Tibial artery (tissue), 4 donors: ENCODE measurements around the gene PDILT.

ENCODE experiments used
- DNase-seq, 2 donors: peaks; one replicate each; pipeline ENCODE4 v3.0.0-alpha.2; 2019
- H3K27ac ChIP-seq, 2 donors: fragments of 200-600 bp; sonication (generic) in 1 of 2; 1 replicate in 1 of 2; 2 replicates in 1 of 2; pipeline ENCODE4 v1.5.1; 2018 to 2019; ENCODE audit warnings: mild to moderate bottlenecking in 1 of 2
- H3K27me3 ChIP-seq, 2 donors: fragments of 200-600 bp; sonication (generic) in 1 of 2; one replicate each; pipeline versions ENCODE4 v1.5.1 to v1.6.0; 2016 to 2019
- H3K36me3 ChIP-seq, 3 donors: fragments of 200-600 bp; sonication (generic) in 2 of 3; one replicate each; pipeline ENCODE4 v1.5.1; 2016 to 2019; ENCODE audit warnings: mild to moderate bottlenecking in 2 of 3
- H3K4me1 ChIP-seq, 4 donors: fragments of 200-600 bp; sonication (generic) in 2 of 4; 1 replicate in 3 of 4; 2 replicates in 1 of 4; pipeline ENCODE4 v1.5.1; 2016 to 2019
- H3K4me3 ChIP-seq, 2 donors: fragments of 200-600 bp; sonication (generic) in 1 of 2; 1 replicate in 1 of 2; 2 replicates in 1 of 2; pipeline ENCODE4 v1.5.1; 2018 to 2019; ENCODE audit warnings: mild to moderate bottlenecking in 2 of 2
- H3K9me3 ChIP-seq, 3 donors: fragments of 200-600 bp; sonication (generic) in 1 of 3; one replicate each; pipeline ENCODE4 v1.5.1; 2016 to 2019
- CTCF ChIP-seq, 2 experiments: fragments of 200-600 bp in 1 of 2; fragments of 450-650 bp in 1 of 2; IDR thresholded peaks; one replicate each; pipeline ENCODE4 v1.5.1; 2017 to 2019; ENCODE audit warnings: antibody characterized with exemption in 2 of 2, mild to moderate bottlenecking in 1 of 2, moderate library complexity in 1 of 2
- intact Hi-C: fragments of 100-400 bp; cut with DNase I; formaldehyde crosslinking; loops from one replicate; pipeline ENCODE4 v1.15.0; 2023; ENCODE audit warnings: low total_unique reads

The PDILT gene

GRCh38 chr16:20372701-20373100 is 31.8 kb downstream of the PDILT start:
- TF ChIP-seq CTCF (IDR thresholded peaks at IDR 0.05), result no peak
- no peaks in the 10 kb centered on the region for H3K4me1 ChIP-seq
- no peaks in the 10 kb centered on the region for H3K9me3 ChIP-seq
- no peak for DNase-seq
- H3K36me3 ChIP-seq, result no peaks in the 10 kb centered on the region
- H3K4me3 ChIP-seq, result no peak overlapping the region
- peaks cover 0 to 16% of the 10 kb centered on the region in 2 donors for H3K27me3 ChIP-seq
- intact Hi-C loops, result no loop called here
- H3K27ac ChIP-seq, result no peak overlapping the region

- intact Hi-C loops, result no loop called here
- H3K4me1 ChIP-seq, result no peaks in the 10 kb centered on the region
Observed at GRCh38 chr16:20369452-20370054, 35.0 kb downstream of the PDILT start.

GRCh38 chr16:20364051-20364450 is 40.5 kb downstream of the PDILT start:
- no peak overlapping the region for H3K4me3 ChIP-seq
- H3K27me3 ChIP-seq, result peaks cover 0 to 9% of the 10 kb centered on the region in 2 donors
- no peaks in the 10 kb centered on the region for H3K36me3 ChIP-seq

More at GRCh38 chr16:20369452-20370054, 35.0 kb downstream of the PDILT start:
- no peak overlapping the region for H3K4me3 ChIP-seq
- H3K9me3 ChIP-seq, result no peaks in the 10 kb centered on the region
- TF ChIP-seq CTCF (IDR thresholded peaks at IDR 0.05), result no peak
- H3K27ac ChIP-seq, result no peak overlapping the region
- no peaks in the 10 kb centered on the region for H3K36me3 ChIP-seq
- no peak for DNase-seq
- H3K27me3 ChIP-seq, result peaks cover 0 to 15% of the 10 kb centered on the region in 2 donors

GRCh38 chr16:20363191-20363590 is 41.3 kb downstream of the PDILT start:
- H3K4me3 ChIP-seq, result no peak overlapping the region
- DNase-seq, result no peak
- TF ChIP-seq CTCF (IDR thresholded peaks at IDR 0.05), result no peak
- H3K27me3 ChIP-seq, result peaks cover 0 to 6% of the 10 kb centered on the region in 2 donors
- H3K9me3 ChIP-seq, result no peaks in the 10 kb centered on the region
- H3K27ac ChIP-seq, result no peak overlapping the region
- intact Hi-C loops, result no loop called here
- H3K4me1 ChIP-seq, result peaks cover 0 to 8% (median 0%) of the 10 kb centered on the region in 4 donors
- no peaks in the 10 kb centered on the region for H3K36me3 ChIP-seq

More at GRCh38 chr16:20364051-20364450, 40.5 kb downstream of the PDILT start:
- Histone ChIP-seq H3K27ac (no peak overlapping the region), H3K9me3 (no peaks in the 10 kb centered on the region), H3K4me1 (peaks cover 0 to 8% (median 0%) of the 10 kb centered on the region in 4 donors)
- intact Hi-C loops, result no loop called here
- no peak for DNase-seq
- no peak for TF ChIP-seq CTCF (IDR thresholded peaks at IDR 0.05)

- Histone ChIP-seq H3K27me3 (peaks cover 0 to 7% of the 10 kb centered on the region in 2 donors), H3K4me3 (no peak overlapping the region), H3K4me1 (peaks cover 0 to 8% (median 0%) of the 10 kb centered on the region in 4 donors), H3K27ac (no peak overlapping the region), H3K9me3 (no peaks in the 10 kb centered on the region), H3K36me3 (no peaks in the 10 kb centered on the region)
- no peak for DNase-seq
- intact Hi-C loops, result no loop called here
- no peak for TF ChIP-seq CTCF (IDR thresholded peaks at IDR 0.05)
Observed at GRCh38 chr16:20359997-20360396, 44.5 kb downstream of the PDILT start.
